Testis (tissue), 3 donors: ENCODE results near the gene COBL. TPM values are rescaled to one million over a fixed set of nuclear protein-coding genes. Genes with fewer than 3 reads are reported as not detected.

Source experiments
- DNase-seq: peaks from one replicate; pipeline ENCODE4 v3.0.0-alpha.2; 2019
- H3K27ac ChIP-seq, 2 donors: fragments of 200-600 bp; sonication (generic); one replicate each; pipeline ENCODE4 v1.5.1; 2019
- H3K27me3 ChIP-seq: fragments of 200-600 bp; sonication (generic); one replicate; pipeline ENCODE4 v1.5.1; 2019
- H3K36me3 ChIP-seq: fragments of 200-600 bp; sonication (generic); one replicate; pipeline ENCODE4 v1.5.1; 2017; ENCODE audit warnings: low read depth; ENCODE audit errors: missing control alignments
- H3K4me1 ChIP-seq: fragments of 200-600 bp; sonication (generic); one replicate; pipeline ENCODE4 v1.5.1; 2019
- H3K4me3 ChIP-seq, 2 donors: fragments of 200-600 bp; sonication (generic); one replicate each; pipeline ENCODE4 v1.5.1; 2017 to 2019
- H3K9me3 ChIP-seq: fragments of 200-600 bp; sonication (generic); one replicate; pipeline ENCODE4 v1.5.1; 2017
- POLR2A ChIP-seq: fragments of 450-650 bp; IDR thresholded peaks from one replicate; pipeline ENCODE4 v1.6.1; 2017; ENCODE audit warnings: antibody characterized with exemption, mild to moderate bottlenecking, moderate library complexity
- WGBS, 2 donors: methylation state at CpG; one replicate each; pipeline ENCODE4 v1.1.5; 2018; 5-methylcytosine and 5-hydroxymethylcytosine counted together
- intact Hi-C: fragments of 100-400 bp; cut with DNase I; formaldehyde crosslinking; loops from one replicate; pipeline ENCODE4 v1.15.1; 2023; ENCODE audit warnings: low total_unique reads
- polyA plus RNA-seq: library from polyadenylated mRNA; stranded (reverse); fragments of 350-450 nt; fragmentation: Illumina TruSeq; extraction: RNeasy Lipid Tissue Mini Kit (QIAGEN cat#74804); gene quantifications from one replicate; pipeline ENCODE4 v1.2.3, GENCODE V29; 2014; ENCODE audit warnings: low read depth, low replicate concordance; ENCODE audit not compliant: insufficient read depth
- total RNA-seq, 2 donors: library from RNA; depleted of rRNA; stranded (reverse); fragments of >200 nt; gene quantifications; one replicate each; pipeline ENCODE4 v1.2.3, GENCODE V29; 2016
- TF ChIP-seq, protein P1 (sequence below), 3 experiments: fragments of 450-650 bp in 2 of 3; fragments of 200-600 bp in 1 of 3; sonication (generic) in 1 of 3; IDR thresholded peaks; one replicate each; pipeline ENCODE4 v1.5.1; 2016 to 2019; ENCODE audit warnings: antibody characterized with exemption in 3 of 3, mild to moderate bottlenecking in 2 of 3, moderate library complexity in 1 of 3

COBL gene
- total and polyA plus RNA-seq, 3 donors from 2014 or later: 9.2 to 14.8 (median 12.3) TPM

DNA sequence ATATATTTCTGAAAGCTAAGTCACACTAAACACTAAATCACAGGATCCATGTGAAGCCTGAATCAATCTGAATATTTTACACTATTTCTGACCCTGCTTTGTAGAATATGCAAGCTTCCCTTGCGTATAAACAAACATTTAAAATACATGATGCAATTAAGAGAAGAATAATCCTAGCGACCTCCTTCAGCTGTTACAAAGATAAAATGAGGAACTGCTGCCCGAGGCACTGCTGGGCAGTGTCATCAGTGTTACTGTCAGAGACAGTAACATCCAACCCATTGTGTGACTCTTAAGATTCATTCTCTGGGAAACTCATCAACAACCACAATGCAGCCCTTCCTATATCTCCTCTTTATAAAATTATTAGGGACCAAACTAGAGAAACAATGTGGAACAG is 61.6 kb downstream of the COBL start:
- no peak overlapping the region for H3K4me3 ChIP-seq
- no peak for TF ChIP-seq POLR2A
- TF ChIP-seq, protein P1, sequence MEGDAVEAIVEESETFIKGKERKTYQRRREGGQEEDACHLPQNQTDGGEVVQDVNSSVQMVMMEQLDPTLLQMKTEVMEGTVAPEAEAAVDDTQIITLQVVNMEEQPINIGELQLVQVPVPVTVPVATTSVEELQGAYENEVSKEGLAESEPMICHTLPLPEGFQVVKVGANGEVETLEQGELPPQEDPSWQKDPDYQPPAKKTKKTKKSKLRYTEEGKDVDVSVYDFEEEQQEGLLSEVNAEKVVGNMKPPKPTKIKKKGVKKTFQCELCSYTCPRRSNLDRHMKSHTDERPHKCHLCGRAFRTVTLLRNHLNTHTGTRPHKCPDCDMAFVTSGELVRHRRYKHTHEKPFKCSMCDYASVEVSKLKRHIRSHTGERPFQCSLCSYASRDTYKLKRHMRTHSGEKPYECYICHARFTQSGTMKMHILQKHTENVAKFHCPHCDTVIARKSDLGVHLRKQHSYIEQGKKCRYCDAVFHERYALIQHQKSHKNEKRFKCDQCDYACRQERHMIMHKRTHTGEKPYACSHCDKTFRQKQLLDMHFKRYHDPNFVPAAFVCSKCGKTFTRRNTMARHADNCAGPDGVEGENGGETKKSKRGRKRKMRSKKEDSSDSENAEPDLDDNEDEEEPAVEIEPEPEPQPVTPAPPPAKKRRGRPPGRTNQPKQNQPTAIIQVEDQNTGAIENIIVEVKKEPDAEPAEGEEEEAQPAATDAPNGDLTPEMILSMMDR (IDR thresholded peaks at IDR 0.05): no peak
- no peaks in the 10 kb centered on the region for H3K36me3 ChIP-seq
- H3K4me1 ChIP-seq: no peaks in the 10 kb centered on the region
- no peaks in the 10 kb centered on the region for H3K27me3 ChIP-seq
- no peak for DNase-seq
- no peaks in the 10 kb centered on the region for H3K9me3 ChIP-seq
- intact Hi-C loops: no loop called here
- 85% methylated on average over 3 of the region's 3 CpGs for WGBS, 2 donors
- no peak overlapping the region for H3K27ac ChIP-seq

DNA sequence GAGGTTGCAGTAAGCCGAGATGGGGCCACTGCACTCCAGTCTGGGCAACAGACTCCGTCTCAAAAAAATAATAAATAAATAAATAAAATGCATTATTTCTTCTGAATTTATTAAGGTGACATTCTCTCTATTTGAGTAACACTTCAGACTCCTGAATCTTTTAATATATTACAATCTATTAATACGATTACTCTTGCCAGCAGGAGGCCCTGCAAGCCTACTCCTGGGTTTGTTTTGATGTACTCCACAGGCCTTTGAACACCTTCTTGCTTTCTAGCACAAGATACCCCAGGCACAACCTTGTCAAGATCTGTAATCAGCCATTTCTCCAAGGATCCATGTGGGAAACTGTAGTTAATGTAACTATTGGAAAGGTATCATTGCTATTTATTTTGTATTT is 63.5 kb downstream of the COBL start:
- Histone ChIP-seq H3K4me3 (no peak overlapping the region), H3K9me3 (no peaks in the 10 kb centered on the region), H3K27ac (no peak overlapping the region), H3K36me3 (no peaks in the 10 kb centered on the region), H3K4me1 (no peaks in the 10 kb centered on the region), H3K27me3 (no peaks in the 10 kb centered on the region)
- no peak for DNase-seq
- intact Hi-C loops: no loop called here
- WGBS, 2 donors: 91 to 95% methylated on average over 3 of the region's 3 CpGs
- TF ChIP-seq POLR2A: no peak
- TF ChIP-seq, protein P1 (IDR thresholded peaks at IDR 0.05): no peak

DNA sequence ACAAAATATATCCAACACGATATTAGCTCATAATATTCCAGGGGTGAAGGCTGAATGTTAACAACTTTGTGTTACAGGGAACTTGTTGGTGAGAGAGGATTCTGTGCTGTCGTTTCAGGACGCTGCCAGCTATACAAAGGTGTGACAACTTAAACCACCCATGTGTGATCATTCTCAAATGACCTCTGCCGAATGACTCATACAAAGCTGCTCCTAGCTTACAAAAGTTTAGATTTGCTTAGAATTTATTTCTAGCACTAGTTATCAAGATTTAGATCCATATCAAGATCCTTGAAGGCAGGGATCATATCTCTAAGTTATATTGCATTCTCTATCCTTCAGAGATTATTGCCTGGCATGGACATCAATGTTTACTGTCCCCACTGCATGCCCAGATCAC is 65.3 kb downstream of the COBL start:
- H3K4me1 ChIP-seq: no peaks in the 10 kb centered on the region
- WGBS, 2 donors: 70 to 81% methylated on average over 4 of the region's 4 CpGs
- DNase-seq: no peak
- intact Hi-C loops: no loop called here
- no peak overlapping the region for H3K27ac ChIP-seq
- TF ChIP-seq POLR2A: no peak
- TF ChIP-seq, protein P1 (IDR thresholded peaks at IDR 0.05): no peak
- H3K27me3 ChIP-seq: no peaks in the 10 kb centered on the region
- H3K36me3 ChIP-seq: no peaks in the 10 kb centered on the region
- no peaks in the 10 kb centered on the region for H3K9me3 ChIP-seq
- H3K4me3 ChIP-seq: no peak overlapping the region

DNA sequence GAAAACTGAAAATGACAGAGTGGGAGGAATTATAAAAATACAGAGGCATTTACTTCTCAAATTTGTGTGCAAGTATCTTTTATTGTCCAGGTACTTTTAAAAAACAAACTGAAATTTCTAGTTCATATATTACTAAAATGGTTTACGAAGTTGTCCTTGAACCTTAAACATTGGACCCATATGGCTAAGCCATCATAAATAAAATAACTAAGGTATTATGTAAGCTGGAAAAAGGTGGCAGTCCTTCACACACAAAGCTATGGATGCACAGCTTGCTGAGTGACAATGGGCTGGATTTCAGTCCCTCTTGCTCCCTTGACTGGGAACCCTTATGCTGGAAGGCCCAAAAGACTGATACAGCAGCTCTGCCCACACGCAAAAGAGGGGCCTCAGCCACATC is 66.1 kb downstream of the COBL start:
- DNase-seq: no peak
- no peaks in the 10 kb centered on the region for H3K9me3 ChIP-seq
- TF ChIP-seq, protein P1 (IDR thresholded peaks at IDR 0.05): no peak
- no peak for TF ChIP-seq POLR2A
- H3K27ac ChIP-seq: no peak overlapping the region
- intact Hi-C loops: no loop called here
- no peaks in the 10 kb centered on the region for H3K27me3 ChIP-seq
- H3K4me3 ChIP-seq: no peak overlapping the region
- no peaks in the 10 kb centered on the region for H3K36me3 ChIP-seq
- H3K4me1 ChIP-seq: no peaks in the 10 kb centered on the region
- WGBS, 2 donors: 68 to 88% methylated on average over 2 of the region's 2 CpGs

DNA sequence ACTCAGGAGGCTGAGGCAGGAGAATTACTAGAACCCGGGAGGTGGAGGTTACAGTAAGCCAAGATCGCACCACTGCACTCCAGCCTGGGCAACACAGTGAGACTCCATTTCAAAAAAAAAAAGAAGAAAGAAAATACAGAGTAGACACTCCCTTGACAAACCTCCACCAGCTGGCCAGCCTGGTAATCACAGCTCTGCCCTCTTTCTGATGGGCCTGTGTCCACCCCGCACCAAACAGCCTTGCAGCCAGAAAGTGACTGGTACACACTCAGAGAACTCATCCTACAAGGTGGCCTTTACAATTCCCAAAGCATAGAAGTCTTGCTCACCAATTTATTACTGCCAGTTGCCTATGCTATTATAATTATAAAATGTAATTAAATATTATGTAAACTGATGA is 66.6 kb downstream of the COBL start:
- no peak for DNase-seq
- Histone ChIP-seq H3K36me3 (no peaks in the 10 kb centered on the region), H3K9me3 (no peaks in the 10 kb centered on the region), H3K27ac (no peak overlapping the region), H3K27me3 (no peaks in the 10 kb centered on the region), H3K4me3 (no peak overlapping the region), H3K4me1 (no peaks in the 10 kb centered on the region)
- intact Hi-C loops: no loop called here
- WGBS, 2 donors: 92 to 93% methylated on average over 3 of the region's 3 CpGs
- TF ChIP-seq, protein P1 (IDR thresholded peaks at IDR 0.05): no peak
- no peak for TF ChIP-seq POLR2A
